ENCODE results near the gene ZNF576.
A peak's percentile ranks its signal among the peaks of the same experiment; 100 is the strongest.

Gene ZNF576

DNA sequence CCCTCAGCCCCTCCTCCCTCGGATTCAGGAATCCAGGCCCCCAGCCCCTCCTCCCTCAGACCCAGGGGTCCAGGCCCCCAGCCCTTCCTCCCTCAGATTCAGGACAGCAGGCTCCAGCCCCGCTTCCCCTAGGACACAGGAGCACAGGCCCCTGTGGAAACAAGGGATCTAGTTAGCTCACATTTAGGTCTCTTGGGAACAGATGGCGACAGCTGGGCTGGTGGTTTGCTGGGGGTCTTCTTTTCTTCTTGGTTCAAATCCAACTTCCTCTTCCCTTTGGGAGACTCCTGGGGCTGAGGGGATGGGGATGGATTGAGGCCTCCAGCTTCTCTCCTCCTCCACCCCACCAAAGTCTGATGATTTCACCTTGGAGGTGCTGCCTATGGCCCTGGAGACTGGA is 43.8 kb upstream of the ZNF576 start:
- no peak overlapping the region for H2BK15ac ChIP-seq (replicated peaks; ENCODE audit: low read depth)
- no peaks in the 10 kb centered on the region for H3K79me2 ChIP-seq (ENCODE audit: control insufficient read depth, insufficient read depth, low read length)
- H2BK5ac ChIP-seq (ENCODE audit: low read length): no peak overlapping the region
- H3K4ac ChIP-seq (ENCODE audit: low read depth, low read length): no peak overlapping the region
- H3K79me1 ChIP-seq (ENCODE audit: low read length): no peaks in the 10 kb centered on the region
- no peak overlapping the region for H3K4me3 ChIP-seq (ENCODE audit: low read length)
- WGBS (ENCODE audit: extremely low coverage, insufficient coverage, low lambda C conversion rate): no CpG with 5 or more reads among the region's 3 CpGs
- H3K9ac ChIP-seq (ENCODE audit: low read length): no peak overlapping the region
- no peaks in the 10 kb centered on the region for H3K4me1 ChIP-seq (ENCODE audit: control insufficient read depth, low read depth, low read length)
- no peak overlapping the region for H4K8ac ChIP-seq (ENCODE audit: low read depth, low read length)
- no peak overlapping the region for H3K56ac ChIP-seq (ENCODE audit: low read length)
- no peak for DNase-seq
- H3K4me2 ChIP-seq (ENCODE audit: low read length): no peak overlapping the region
- H2AK5ac ChIP-seq (ENCODE audit: low read length): no peak overlapping the region
- H4K5ac ChIP-seq (ENCODE audit: low read length): no peak overlapping the region
- H3K18ac ChIP-seq (ENCODE audit: low read length): no peak overlapping the region
- no peak overlapping the region for H3K27ac ChIP-seq (ENCODE audit: low read depth, low read length)
- peaks cover 6% of the 10 kb centered on the region for H3K36me3 ChIP-seq (ENCODE audit: control insufficient read depth, insufficient read depth, low read length)
- H2BK120ac ChIP-seq (ENCODE audit: low read depth, low read length): no peak overlapping the region
- H3K23ac ChIP-seq (ENCODE audit: low read length): no peak overlapping the region
- no peaks in the 10 kb centered on the region for H3K27me3 ChIP-seq (ENCODE audit: insufficient read depth, low read length, poor library complexity)

DNA sequence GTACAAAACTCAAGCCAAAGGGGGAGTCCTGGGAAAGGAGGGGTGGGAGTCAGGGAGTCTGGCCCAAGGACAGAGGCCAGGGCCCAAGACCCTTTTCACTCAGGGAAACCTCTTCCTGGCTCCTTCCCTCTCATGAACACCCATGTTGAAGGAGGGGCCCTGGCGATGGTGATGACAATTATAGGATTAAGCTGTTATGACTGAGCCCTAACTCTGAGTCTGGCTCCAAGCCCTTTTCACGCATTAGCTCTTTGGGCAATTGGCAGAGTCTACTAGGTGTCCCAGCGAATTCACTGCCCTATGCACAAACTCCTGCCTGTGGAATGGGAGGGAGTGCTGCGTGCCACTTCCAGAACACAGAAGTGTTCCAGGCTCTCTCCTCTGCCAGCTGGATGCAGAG is 42.7 kb upstream of the ZNF576 start:
- no CpG with 5 or more reads among the region's 4 CpGs for WGBS (ENCODE audit: extremely low coverage, insufficient coverage, low lambda C conversion rate)
- H3K36me3 ChIP-seq (ENCODE audit: control insufficient read depth, insufficient read depth, low read length): peaks cover 6% of the 10 kb centered on the region

DNA sequence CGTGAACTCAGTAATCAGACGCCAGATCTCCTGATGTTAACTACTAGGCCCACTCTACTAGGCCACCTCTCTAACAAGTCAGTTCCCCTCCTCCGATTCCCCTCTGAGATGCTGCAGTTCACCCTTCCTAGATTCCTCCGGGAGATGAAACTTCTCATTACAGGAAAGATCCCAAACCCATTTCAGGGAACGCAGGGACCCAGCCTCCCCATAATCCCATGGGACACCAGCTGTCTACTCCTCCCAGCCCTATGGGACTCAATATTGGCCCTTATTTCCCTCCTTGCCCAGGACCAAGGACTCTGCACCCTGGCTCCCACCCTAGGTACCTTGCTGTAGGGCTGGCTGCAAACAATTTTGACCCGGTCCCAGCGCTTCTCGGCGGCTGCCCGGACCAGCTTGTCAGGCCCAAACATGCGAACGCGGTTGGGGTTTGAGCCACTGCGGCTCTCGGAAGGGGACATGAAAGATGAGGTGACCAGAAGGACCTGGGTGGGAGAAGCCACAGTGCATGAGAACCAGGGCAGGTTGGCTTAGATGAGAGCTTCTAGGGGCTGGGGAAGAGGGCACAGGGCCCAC is 42.0 kb upstream of the ZNF576 start:
- H3K4me3 ChIP-seq (ENCODE audit: low read length): no peak overlapping the region
- no peaks in the 10 kb centered on the region for H3K79me1 ChIP-seq (ENCODE audit: low read length)
- no peak overlapping the region for H4K8ac ChIP-seq (ENCODE audit: low read depth, low read length)
- H3K36me3 ChIP-seq (ENCODE audit: control insufficient read depth, insufficient read depth, low read length): peaks cover 6% of the 10 kb centered on the region
- no peak overlapping the region for H3K18ac ChIP-seq (ENCODE audit: low read length)
- H3K4me2 ChIP-seq (ENCODE audit: low read length): no peak overlapping the region
- no peak overlapping the region for H2BK120ac ChIP-seq (ENCODE audit: low read depth, low read length)
- H2BK15ac ChIP-seq (replicated peaks; ENCODE audit: low read depth): no peak overlapping the region
- no peaks in the 10 kb centered on the region for H3K4me1 ChIP-seq (ENCODE audit: control insufficient read depth, low read depth, low read length)
- no peak overlapping the region for H3K9ac ChIP-seq (ENCODE audit: low read length)
- no peaks in the 10 kb centered on the region for H3K79me2 ChIP-seq (ENCODE audit: control insufficient read depth, insufficient read depth, low read length)
- no peak overlapping the region for H3K4ac ChIP-seq (ENCODE audit: low read depth, low read length)
- DNase-seq: no peak
- no peak overlapping the region for H3K23ac ChIP-seq (ENCODE audit: low read length)
- no peak overlapping the region for H4K5ac ChIP-seq (ENCODE audit: low read length)
- H2BK5ac ChIP-seq (ENCODE audit: low read length): no peak overlapping the region
- no peak overlapping the region for H2AK5ac ChIP-seq (ENCODE audit: low read length)
- H3K27ac ChIP-seq (ENCODE audit: low read depth, low read length): no peak overlapping the region
- no peaks in the 10 kb centered on the region for H3K27me3 ChIP-seq (ENCODE audit: insufficient read depth, low read length, poor library complexity)
- WGBS (ENCODE audit: extremely low coverage, insufficient coverage, low lambda C conversion rate): no CpG with 5 or more reads among the region's 15 CpGs
- no peak overlapping the region for H3K56ac ChIP-seq (ENCODE audit: low read length)

More for the DNA sequence above, 42.7 kb upstream of the ZNF576 start:
- Histone ChIP-seq H2BK15ac (replicated peaks; ENCODE audit: low read depth) (no peak overlapping the region), H3K4me2 (ENCODE audit: low read length) (no peak overlapping the region), H3K79me2 (ENCODE audit: control insufficient read depth, insufficient read depth, low read length) (no peaks in the 10 kb centered on the region), H4K8ac (ENCODE audit: low read depth, low read length) (no peak overlapping the region), H3K4me3 (ENCODE audit: low read length) (no peak overlapping the region), H3K18ac (ENCODE audit: low read length) (no peak overlapping the region), H2BK5ac (ENCODE audit: low read length) (no peak overlapping the region), H3K4me1 (ENCODE audit: control insufficient read depth, low read depth, low read length) (no peaks in the 10 kb centered on the region), H3K27me3 (ENCODE audit: insufficient read depth, low read length, poor library complexity) (no peaks in the 10 kb centered on the region), H2AK5ac (ENCODE audit: low read length) (no peak overlapping the region), H3K9ac (ENCODE audit: low read length) (no peak overlapping the region), H3K4ac (ENCODE audit: low read depth, low read length) (no peak overlapping the region), H3K23ac (ENCODE audit: low read length) (no peak overlapping the region), H3K27ac (ENCODE audit: low read depth, low read length) (no peak overlapping the region), H2BK120ac (ENCODE audit: low read depth, low read length) (no peak overlapping the region), H4K5ac (ENCODE audit: low read length) (no peak overlapping the region), H3K56ac (ENCODE audit: low read length) (no peak overlapping the region), H3K79me1 (ENCODE audit: low read length) (no peaks in the 10 kb centered on the region)
- DNase-seq: no peak

DNA sequence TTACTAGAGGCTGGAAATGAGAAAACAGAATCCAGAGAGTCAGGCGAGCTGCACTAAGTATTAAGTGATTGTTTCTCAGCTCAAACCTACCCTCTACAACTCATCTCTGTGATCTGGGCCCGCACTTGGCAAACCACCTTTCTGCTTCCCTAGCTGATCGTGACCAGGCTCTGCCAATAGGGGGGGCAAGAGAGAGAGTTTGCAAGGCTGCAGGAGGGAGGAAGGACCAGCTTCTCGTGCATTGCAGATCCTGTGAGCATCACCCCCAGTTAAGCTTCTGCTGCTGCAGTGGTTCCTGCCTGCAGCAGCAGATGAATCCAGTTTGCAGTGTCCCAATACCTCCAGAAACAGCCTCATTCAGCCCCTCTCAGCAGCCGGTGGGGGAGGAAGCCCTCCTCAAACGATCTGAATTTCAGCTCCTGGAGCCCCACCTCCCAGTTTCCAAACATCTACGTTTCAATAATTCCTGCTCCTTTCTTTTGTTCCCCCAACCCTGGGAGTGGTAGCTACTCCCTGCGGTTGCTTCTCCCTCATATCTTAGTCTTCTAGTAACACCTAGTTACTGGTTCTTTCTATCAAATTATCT is 41.1 kb upstream of the ZNF576 start:
- no peak overlapping the region for H3K9ac ChIP-seq (ENCODE audit: low read length)
- no peak overlapping the region for H3K56ac ChIP-seq (ENCODE audit: low read length)
- no peak overlapping the region for H3K23ac ChIP-seq (ENCODE audit: low read length)
- DNase-seq: peak; percentile 85
- H3K79me1 ChIP-seq (ENCODE audit: low read length): no peaks in the 10 kb centered on the region
- no peak overlapping the region for H2BK15ac ChIP-seq (replicated peaks; ENCODE audit: low read depth)
- no peak overlapping the region for H3K27ac ChIP-seq (ENCODE audit: low read depth, low read length)
- no peak overlapping the region for H4K8ac ChIP-seq (ENCODE audit: low read depth, low read length)
- H4K5ac ChIP-seq (ENCODE audit: low read length): no peak overlapping the region
- H3K18ac ChIP-seq (ENCODE audit: low read length): no peak overlapping the region
- no peaks in the 10 kb centered on the region for H3K4me1 ChIP-seq (ENCODE audit: control insufficient read depth, low read depth, low read length)
- H3K27me3 ChIP-seq (ENCODE audit: insufficient read depth, low read length, poor library complexity): no peaks in the 10 kb centered on the region
- no peak overlapping the region for H3K4me3 ChIP-seq (ENCODE audit: low read length)
- WGBS (ENCODE audit: extremely low coverage, insufficient coverage, low lambda C conversion rate): no CpG with 5 or more reads among the region's 8 CpGs
- peaks cover 6% of the 10 kb centered on the region for H3K36me3 ChIP-seq (ENCODE audit: control insufficient read depth, insufficient read depth, low read length)
- H2AK5ac ChIP-seq (ENCODE audit: low read length): no peak overlapping the region
- H3K4ac ChIP-seq (ENCODE audit: low read depth, low read length): no peak overlapping the region
- H3K4me2 ChIP-seq (ENCODE audit: low read length): no peak overlapping the region
- no peak overlapping the region for H2BK5ac ChIP-seq (ENCODE audit: low read length)
- no peaks in the 10 kb centered on the region for H3K79me2 ChIP-seq (ENCODE audit: control insufficient read depth, insufficient read depth, low read length)
- H2BK120ac ChIP-seq (ENCODE audit: low read depth, low read length): no peak overlapping the region

DNA sequence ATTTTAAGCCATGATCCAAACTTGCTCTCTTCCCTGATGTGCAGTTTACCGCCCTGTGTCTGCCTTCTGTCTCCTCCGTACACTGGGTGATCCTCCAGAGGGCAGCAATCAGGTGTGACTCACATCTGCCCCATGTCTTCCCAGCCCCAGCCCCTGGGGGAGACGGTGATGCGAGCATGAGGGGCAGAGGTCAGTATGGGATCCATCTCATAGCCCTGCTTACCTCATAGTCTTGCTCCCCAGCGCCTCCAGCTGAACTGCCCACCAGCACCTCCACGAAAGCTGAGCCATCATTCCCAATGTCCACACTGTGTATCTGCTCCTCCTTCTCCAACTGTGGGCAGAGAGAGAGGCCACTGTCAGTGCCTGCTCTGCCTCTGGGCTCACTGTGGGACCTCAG is 35.7 kb upstream of the ZNF576 start:
- H2BK5ac ChIP-seq (ENCODE audit: low read length): no peak overlapping the region
- peak; percentile 40 for DNase-seq
- H4K5ac ChIP-seq (ENCODE audit: low read length): no peak overlapping the region
- no peak overlapping the region for H3K18ac ChIP-seq (ENCODE audit: low read length)
- H3K4me1 ChIP-seq (ENCODE audit: control insufficient read depth, low read depth, low read length): no peaks in the 10 kb centered on the region
- H3K79me2 ChIP-seq (ENCODE audit: control insufficient read depth, insufficient read depth, low read length): no peaks in the 10 kb centered on the region
- H3K56ac ChIP-seq (ENCODE audit: low read length): no peak overlapping the region
- H3K4me3 ChIP-seq (ENCODE audit: low read length): no peak overlapping the region
- no CpG with 5 or more reads among the region's 6 CpGs for WGBS (ENCODE audit: extremely low coverage, insufficient coverage, low lambda C conversion rate)
- no peak overlapping the region for H2BK120ac ChIP-seq (ENCODE audit: low read depth, low read length)
- no peak overlapping the region for H3K27ac ChIP-seq (ENCODE audit: low read depth, low read length)
- H4K8ac ChIP-seq (ENCODE audit: low read depth, low read length): no peak overlapping the region
- H3K79me1 ChIP-seq (ENCODE audit: low read length): no peaks in the 10 kb centered on the region
- H3K9ac ChIP-seq (ENCODE audit: low read length): no peak overlapping the region
- H2BK15ac ChIP-seq (replicated peaks; ENCODE audit: low read depth): no peak overlapping the region
- H3K23ac ChIP-seq (ENCODE audit: low read length): no peak overlapping the region
- no peak overlapping the region for H2AK5ac ChIP-seq (ENCODE audit: low read length)
- no peak overlapping the region for H3K4ac ChIP-seq (ENCODE audit: low read depth, low read length)
- no peaks in the 10 kb centered on the region for H3K27me3 ChIP-seq (ENCODE audit: insufficient read depth, low read length, poor library complexity)
- H3K4me2 ChIP-seq (ENCODE audit: low read length): no peak overlapping the region
- H3K36me3 ChIP-seq (ENCODE audit: control insufficient read depth, insufficient read depth, low read length): peaks cover 1% of the 10 kb centered on the region
